CD8-positive, alpha-beta memory T cell (primary cell): ENCODE results near the gene DOCK1. TPM values are rescaled to one million over a fixed set of nuclear protein-coding genes. Genes with fewer than 3 reads are reported as not detected.

Experiments
- CTCF ChIA-PET: fragments of 350-600 bp; sonication (Branson Sonifier 250); formaldehyde crosslinking; loops from one replicate; lab custom pipeline; 2021; ENCODE audit warnings: antibody characterized with exemption; lab: Charles Lee
- POLR2A ChIA-PET: fragments of 350-600 bp; sonication (Branson Sonifier 250); formaldehyde crosslinking; loops from one replicate; lab custom pipeline; 2021; ENCODE audit warnings: antibody characterized with exemption; lab: Charles Lee
- DNase-seq, 5 donors: peaks; one replicate each; pipeline versions ENCODE4 v3.0.0 to v3.0.0-alpha.2; 2020 to 2022; ENCODE audit warnings: mixed read lengths in 1 of 5
- H3K27ac ChIP-seq: one replicate; pipeline ENCODE4 v1.7.0; 2013; ENCODE audit warnings: low read depth, mild to moderate bottlenecking, low read length, moderate library complexity
- H3K27me3 ChIP-seq: 2 replicates; pipeline ENCODE4 v1.7.0; 2013; ENCODE audit warnings: low read length, mild to moderate bottlenecking; ENCODE audit not compliant: insufficient read depth, poor library complexity, severe bottlenecking
- H3K36me3 ChIP-seq: 2 replicates; pipeline ENCODE4 v1.7.0; 2013; ENCODE audit warnings: mild to moderate bottlenecking, low read length, moderate library complexity; ENCODE audit not compliant: insufficient read depth
- H3K4me1 ChIP-seq: 2 replicates; pipeline ENCODE4 v1.7.0; 2013; ENCODE audit warnings: mild to moderate bottlenecking, low read length, moderate library complexity; ENCODE audit not compliant: insufficient read depth
- H3K4me3 ChIP-seq: 2 replicates; pipeline ENCODE4 v1.7.0; 2013; ENCODE audit warnings: mild to moderate bottlenecking, low read length
- H3K9me3 ChIP-seq: 2 replicates; pipeline ENCODE4 v1.7.0; 2013; ENCODE audit warnings: mild to moderate bottlenecking, low read length
- H3K27ac Mint-ChIP-seq, 8 donors: one replicate each; pipeline ENCODE4 v1.8.0; 2020 to 2021; ENCODE audit warnings: mixed read lengths in 8 of 8, mild to moderate bottlenecking in 6 of 8, inconsistent platforms in 3 of 8, moderate library complexity in 3 of 8
- H3K27me3 Mint-ChIP-seq, 2 donors: one replicate each; pipeline ENCODE4 v1.8.0; 2020 to 2021; ENCODE audit warnings: mixed read lengths in 2 of 2, mild to moderate bottlenecking in 1 of 2, moderate library complexity in 1 of 2
- H3K36me3 Mint-ChIP-seq, 3 donors: one replicate each; pipeline ENCODE4 v1.8.0; 2020 to 2021; ENCODE audit warnings: mixed read lengths in 3 of 3, inconsistent platforms in 1 of 3, mild to moderate bottlenecking in 1 of 3
- H3K4me1 Mint-ChIP-seq, 3 donors: one replicate each; pipeline ENCODE4 v1.8.0; 2020 to 2021; ENCODE audit warnings: mixed read lengths in 3 of 3, inconsistent platforms in 1 of 3, mild to moderate bottlenecking in 1 of 3
- H3K4me3 Mint-ChIP-seq, 7 donors: one replicate each; pipeline ENCODE4 v1.8.0; 2020 to 2021; ENCODE audit warnings: mixed read lengths in 7 of 7, mild to moderate bottlenecking in 6 of 7, moderate library complexity in 4 of 7, inconsistent platforms in 2 of 7
- H3K9me3 Mint-ChIP-seq, 5 donors: one replicate each; pipeline ENCODE4 v1.8.0; 2020 to 2022; ENCODE audit warnings: mixed read lengths in 5 of 5, mild to moderate bottlenecking in 3 of 5, moderate library complexity in 2 of 5, inconsistent platforms in 1 of 5
- polyA plus RNA-seq: library from polyadenylated mRNA; unstranded; fragments of 300-500 nt; fragmentation: Illumina TruSeq; gene quantifications from one replicate; pipeline ENCODE4 v1.2.3, GENCODE V29; 2021
- total RNA-seq, 2 experiments: library from RNA; stranded (reverse); gene quantifications; one replicate each; pipeline ENCODE4 v1.2.3, GENCODE V29; 2021

The DOCK1 gene
- total and polyA plus RNA-seq, 3 experiments from 2014 or later: 0.16 to 0.18 TPM; not detected in 1

DNA sequence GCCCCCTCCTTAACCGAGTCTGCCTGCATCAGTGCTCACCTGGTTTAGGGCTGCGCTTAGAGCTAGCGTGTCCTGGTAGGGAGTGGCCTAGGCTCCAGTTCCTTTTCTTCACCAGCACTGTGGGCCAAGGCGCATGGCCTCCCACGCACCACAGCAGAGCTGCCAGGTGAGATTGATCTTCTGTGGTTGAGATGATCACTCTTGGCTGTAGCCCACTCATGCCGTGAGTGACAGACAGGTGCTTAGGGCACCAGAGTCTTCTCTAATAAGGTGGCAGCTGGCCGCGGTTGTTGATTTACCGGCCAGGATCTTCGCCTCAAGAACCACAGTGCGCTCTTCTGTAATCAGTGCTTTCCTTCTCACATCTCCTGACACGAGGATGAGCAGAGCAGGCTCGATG lies 448.3 kb downstream of the DOCK1 start:
- no peak for DNase-seq
- no peak overlapping the region for H3K27ac Mint-ChIP-seq
- no peaks in the 10 kb centered on the region for H3K4me1 ChIP-seq
- H3K27ac ChIP-seq: no peak overlapping the region
- H3K36me3 ChIP-seq: no peaks in the 10 kb centered on the region
- CTCF ChIA-PET: no interaction called here
- POLR2A ChIA-PET: no interaction called here
- H3K9me3 Mint-ChIP-seq: no peaks in the 10 kb centered on the region
- no peaks in the 10 kb centered on the region for H3K27me3 ChIP-seq
- no peaks in the 10 kb centered on the region for H3K4me1 Mint-ChIP-seq
- no peaks in the 10 kb centered on the region for H3K9me3 ChIP-seq
- no peak overlapping the region for H3K4me3 Mint-ChIP-seq
- no peaks in the 10 kb centered on the region for H3K36me3 Mint-ChIP-seq
- peaks cover 0 to 1% of the 10 kb centered on the region in 2 donors for H3K27me3 Mint-ChIP-seq
- no peak overlapping the region for H3K4me3 ChIP-seq

DNA sequence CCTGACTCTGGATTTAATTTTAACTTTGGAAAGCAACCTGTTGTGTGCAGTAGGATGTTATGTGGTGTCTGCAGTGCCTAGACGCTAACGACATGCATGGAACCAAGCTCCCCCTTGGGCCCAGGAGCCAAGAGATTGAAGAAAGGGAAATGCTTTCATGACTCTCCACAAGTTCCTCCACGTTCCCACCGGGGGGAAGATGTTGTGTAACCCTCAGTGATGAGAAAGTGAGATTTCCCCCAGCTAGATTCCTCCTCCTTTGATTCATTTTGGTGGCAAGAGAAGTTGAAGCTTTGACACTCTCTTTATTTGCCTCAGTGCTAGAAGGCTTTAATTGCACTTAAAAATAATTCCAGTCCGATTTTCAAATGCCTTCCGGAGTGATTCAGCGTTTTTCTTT lies 449.0 kb downstream of the DOCK1 start:
- H3K36me3 Mint-ChIP-seq: no peaks in the 10 kb centered on the region
- ChIA-PET POLR2A (no interaction called here), CTCF (no interaction called here)
- H3K4me3 Mint-ChIP-seq: no peak overlapping the region
- no peak for DNase-seq
- Histone ChIP-seq H3K27me3 (no peaks in the 10 kb centered on the region), H3K27ac (no peak overlapping the region), H3K4me3 (no peak overlapping the region), H3K9me3 (no peaks in the 10 kb centered on the region), H3K4me1 (no peaks in the 10 kb centered on the region), H3K36me3 (no peaks in the 10 kb centered on the region)
- H3K27ac Mint-ChIP-seq: no peak overlapping the region
- peaks cover 0 to 1% of the 10 kb centered on the region in 2 donors for H3K27me3 Mint-ChIP-seq
- H3K9me3 Mint-ChIP-seq: no peaks in the 10 kb centered on the region
- no peaks in the 10 kb centered on the region for H3K4me1 Mint-ChIP-seq

DNA sequence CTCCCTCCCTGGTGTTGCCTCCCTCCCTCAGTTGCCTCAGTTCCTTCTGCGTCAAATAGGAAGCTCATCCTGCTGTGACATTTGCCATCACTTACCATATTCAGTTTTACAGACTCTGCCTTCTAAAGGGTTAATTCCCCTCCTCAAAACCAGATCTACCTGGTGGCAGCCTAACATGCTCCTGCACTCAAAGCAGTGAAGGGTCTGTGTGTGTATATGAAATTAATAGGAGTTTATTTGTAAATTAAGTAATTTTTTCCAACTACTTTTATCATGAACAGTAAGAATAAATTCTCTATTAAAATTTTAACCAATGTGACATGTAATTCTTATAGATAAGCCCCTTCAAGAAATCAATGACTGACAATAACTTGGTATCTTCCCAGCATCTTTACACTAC lies 449.8 kb downstream of the DOCK1 start:
- no peaks in the 10 kb centered on the region for H3K36me3 Mint-ChIP-seq
- H3K4me1 ChIP-seq: no peaks in the 10 kb centered on the region
- DNase-seq: no peak
- no peak overlapping the region for H3K4me3 Mint-ChIP-seq
- H3K9me3 Mint-ChIP-seq: peaks cover 0 to under 1% (median 0%) of the 10 kb centered on the region in 5 donors
- H3K27ac Mint-ChIP-seq: peak overlapping the region in 1 of 8 donors; percentile 50
- H3K36me3 ChIP-seq: no peaks in the 10 kb centered on the region
- H3K27me3 Mint-ChIP-seq: peaks cover 0 to 1% of the 10 kb centered on the region in 2 donors
- no peaks in the 10 kb centered on the region for H3K4me1 Mint-ChIP-seq
- H3K9me3 ChIP-seq: no peaks in the 10 kb centered on the region
- no peak overlapping the region for H3K27ac ChIP-seq
- H3K27me3 ChIP-seq: no peaks in the 10 kb centered on the region
- ChIA-PET CTCF (no interaction called here), POLR2A (no interaction called here)
- no peak overlapping the region for H3K4me3 ChIP-seq

DNA sequence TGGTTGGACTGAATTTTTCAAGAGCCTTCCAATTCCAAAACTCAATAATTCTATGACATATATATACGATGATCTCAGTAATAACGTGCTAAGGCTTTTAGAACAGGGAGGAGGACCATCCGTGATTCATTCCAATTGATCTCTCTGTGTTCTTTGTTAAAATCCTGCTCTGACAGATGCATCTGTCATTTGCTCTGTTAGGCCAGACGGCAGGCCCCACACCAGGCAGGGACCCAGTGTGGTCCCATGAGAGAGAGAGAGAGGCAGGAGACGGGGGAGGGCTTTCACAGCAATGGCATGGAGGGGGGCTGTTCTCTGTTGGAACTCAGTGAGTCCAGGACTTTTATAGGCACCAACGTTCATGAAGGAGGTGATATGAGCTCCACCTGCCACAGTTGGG lies 451.1 kb downstream of the DOCK1 start:
- H3K36me3 Mint-ChIP-seq: no peaks in the 10 kb centered on the region
- no peak overlapping the region for H3K27ac ChIP-seq
- no peaks in the 10 kb centered on the region for H3K36me3 ChIP-seq
- H3K9me3 Mint-ChIP-seq: peaks cover 0 to 3% (median 0%) of the 10 kb centered on the region in 5 donors
- H3K27ac Mint-ChIP-seq: no peak overlapping the region
- peaks cover under 1 to 1% of the 10 kb centered on the region in 2 donors for H3K27me3 Mint-ChIP-seq
- no peaks in the 10 kb centered on the region for H3K4me1 Mint-ChIP-seq
- ChIA-PET POLR2A (no interaction called here), CTCF (no interaction called here)
- no peak overlapping the region for H3K4me3 ChIP-seq
- no peaks in the 10 kb centered on the region for H3K4me1 ChIP-seq
- DNase-seq: no peak
- no peak overlapping the region for H3K4me3 Mint-ChIP-seq
- H3K9me3 ChIP-seq: no peaks in the 10 kb centered on the region
- H3K27me3 ChIP-seq: no peaks in the 10 kb centered on the region

GRCh38 chr10:127357265-127357664 lies 452.0 kb downstream of the DOCK1 start:
- no peaks in the 10 kb centered on the region for H3K9me3 ChIP-seq
- H3K4me1 Mint-ChIP-seq: no peaks in the 10 kb centered on the region
- H3K9me3 Mint-ChIP-seq: peaks cover 0 to 3% (median 0%) of the 10 kb centered on the region in 5 donors
- no peaks in the 10 kb centered on the region for H3K36me3 ChIP-seq
- CTCF ChIA-PET: no interaction called here
- DNase-seq: no peak
- no peak overlapping the region for H3K4me3 ChIP-seq
- H3K4me1 ChIP-seq: no peaks in the 10 kb centered on the region
- POLR2A ChIA-PET: no interaction called here
- no peak overlapping the region for H3K27ac ChIP-seq
- H3K4me3 Mint-ChIP-seq: no peak overlapping the region
- no peaks in the 10 kb centered on the region for H3K36me3 Mint-ChIP-seq
- H3K27me3 ChIP-seq: no peaks in the 10 kb centered on the region
- peaks cover 0 to 5% of the 10 kb centered on the region in 2 donors for H3K27me3 Mint-ChIP-seq
- no peak overlapping the region for H3K27ac Mint-ChIP-seq

- Histone ChIP-seq H3K36me3 (no peaks in the 10 kb centered on the region), H3K4me1 (no peaks in the 10 kb centered on the region), H3K27ac (no peak overlapping the region), H3K4me3 (no peak overlapping the region), H3K9me3 (no peaks in the 10 kb centered on the region), H3K27me3 (no peaks in the 10 kb centered on the region)
- no peaks in the 10 kb centered on the region for H3K4me1 Mint-ChIP-seq
- peaks cover 0 to 3% (median 0%) of the 10 kb centered on the region in 5 donors for H3K9me3 Mint-ChIP-seq
- H3K27me3 Mint-ChIP-seq: peaks cover 0 to 5% of the 10 kb centered on the region in 2 donors
- DNase-seq: no peak
- H3K4me3 Mint-ChIP-seq: no peak overlapping the region
- CTCF ChIA-PET: no interaction called here
- no peak overlapping the region for H3K27ac Mint-ChIP-seq
- POLR2A ChIA-PET: no interaction called here
- no peaks in the 10 kb centered on the region for H3K36me3 Mint-ChIP-seq
Measured at GRCh38 chr10:127358337-127358736, 453.1 kb downstream of the DOCK1 start.

GRCh38 chr10:127364034-127364433 lies 458.8 kb downstream of the DOCK1 start:
- CTCF ChIA-PET: no interaction called here
- Mint-ChIP-seq H3K4me1 (no peaks in the 10 kb centered on the region), H3K27ac (no peak overlapping the region), H3K27me3 (peaks cover 3 to 5% of the 10 kb centered on the region in 2 donors), H3K4me3 (no peak overlapping the region), H3K9me3 (peaks cover 0 to 6% (median 0%) of the 10 kb centered on the region in 5 donors), H3K36me3 (no peaks in the 10 kb centered on the region)
- H3K36me3 ChIP-seq: no peaks in the 10 kb centered on the region
- no peaks in the 10 kb centered on the region for H3K4me1 ChIP-seq
- DNase-seq: no peak
- H3K27me3 ChIP-seq: no peaks in the 10 kb centered on the region
- no peaks in the 10 kb centered on the region for H3K9me3 ChIP-seq
- H3K4me3 ChIP-seq: no peak overlapping the region
- POLR2A ChIA-PET: no interaction called here
- H3K27ac ChIP-seq: no peak overlapping the region

- CTCF ChIA-PET: no interaction called here
- no peak overlapping the region for H3K27ac ChIP-seq
- DNase-seq: no peak
- no peaks in the 10 kb centered on the region for H3K4me1 ChIP-seq
- no peaks in the 10 kb centered on the region for H3K36me3 ChIP-seq
- POLR2A ChIA-PET: no interaction called here
- no peaks in the 10 kb centered on the region for H3K9me3 ChIP-seq
- peak overlapping the region in 1 of 8 donors; percentile 64 for H3K27ac Mint-ChIP-seq
- no peaks in the 10 kb centered on the region for H3K27me3 ChIP-seq
- peaks cover 0 to 3% of the 10 kb centered on the region in 2 donors for H3K27me3 Mint-ChIP-seq
- H3K4me3 ChIP-seq: no peak overlapping the region
- no peaks in the 10 kb centered on the region for H3K4me1 Mint-ChIP-seq
- H3K36me3 Mint-ChIP-seq: no peaks in the 10 kb centered on the region
- no peak overlapping the region for H3K4me3 Mint-ChIP-seq
- H3K9me3 Mint-ChIP-seq: peaks cover 0 to 3% (median 0%) of the 10 kb centered on the region in 5 donors
Measured at GRCh38 chr10:127368101-127368500, 462.9 kb downstream of the DOCK1 start.

- no peak overlapping the region for H3K4me3 Mint-ChIP-seq
- POLR2A ChIA-PET: no interaction called here
- H3K36me3 Mint-ChIP-seq: no peaks in the 10 kb centered on the region
- CTCF ChIA-PET: no interaction called here
- H3K4me3 ChIP-seq: no peak overlapping the region
- H3K9me3 Mint-ChIP-seq: peaks cover 0 to 3% (median 0%) of the 10 kb centered on the region in 5 donors
- no peaks in the 10 kb centered on the region for H3K4me1 Mint-ChIP-seq
- H3K27ac Mint-ChIP-seq: no peak overlapping the region
- no peaks in the 10 kb centered on the region for H3K36me3 ChIP-seq
- peaks cover 0 to 3% of the 10 kb centered on the region in 2 donors for H3K27me3 Mint-ChIP-seq
- no peak overlapping the region for H3K27ac ChIP-seq
- DNase-seq: no peak
- no peaks in the 10 kb centered on the region for H3K4me1 ChIP-seq
- no peaks in the 10 kb centered on the region for H3K9me3 ChIP-seq
- H3K27me3 ChIP-seq: no peaks in the 10 kb centered on the region
Measured at GRCh38 chr10:127368929-127369328, 463.7 kb downstream of the DOCK1 start.
